GM19395 (cell line): Measurements from ENCODE around the gene F3.
A peak's percentile ranks its signal among the peaks of the same experiment; 100 is the strongest.

Source experiments
- ATAC-seq: cut with Tn5 transposase; IDR thresholded peaks from one replicate; pipeline ENCODE4 v1.9.1; 2021; ENCODE audit warnings: mild to moderate bottlenecking, moderate library complexity; ENCODE audit not compliant: unreplicated experiment

Gene F3

DNA sequence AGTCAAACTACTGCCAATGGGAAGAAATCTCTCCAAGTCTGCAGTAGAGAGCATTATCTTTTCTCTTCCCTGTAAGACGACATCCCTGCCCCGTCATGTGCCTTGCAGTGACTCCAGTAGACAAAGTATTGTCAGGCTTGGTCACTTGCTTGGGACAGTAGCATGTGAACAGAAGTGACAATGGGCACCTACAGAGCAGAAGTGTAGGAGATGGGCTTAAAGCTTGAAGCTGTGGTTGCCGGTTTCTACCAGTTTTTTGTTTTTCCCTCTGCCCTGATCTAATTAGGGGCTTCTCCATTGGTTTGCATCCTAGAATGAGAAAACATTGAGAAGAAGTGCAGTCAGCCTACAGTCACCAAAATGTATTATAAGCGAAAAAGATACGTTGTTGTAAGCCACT is 12.7 kb downstream of the F3 start:
- ATAC-seq: no peak

GRCh38 chr1:94528299-94528698 is 13.3 kb downstream of the F3 start:
- no peak for ATAC-seq

DNA sequence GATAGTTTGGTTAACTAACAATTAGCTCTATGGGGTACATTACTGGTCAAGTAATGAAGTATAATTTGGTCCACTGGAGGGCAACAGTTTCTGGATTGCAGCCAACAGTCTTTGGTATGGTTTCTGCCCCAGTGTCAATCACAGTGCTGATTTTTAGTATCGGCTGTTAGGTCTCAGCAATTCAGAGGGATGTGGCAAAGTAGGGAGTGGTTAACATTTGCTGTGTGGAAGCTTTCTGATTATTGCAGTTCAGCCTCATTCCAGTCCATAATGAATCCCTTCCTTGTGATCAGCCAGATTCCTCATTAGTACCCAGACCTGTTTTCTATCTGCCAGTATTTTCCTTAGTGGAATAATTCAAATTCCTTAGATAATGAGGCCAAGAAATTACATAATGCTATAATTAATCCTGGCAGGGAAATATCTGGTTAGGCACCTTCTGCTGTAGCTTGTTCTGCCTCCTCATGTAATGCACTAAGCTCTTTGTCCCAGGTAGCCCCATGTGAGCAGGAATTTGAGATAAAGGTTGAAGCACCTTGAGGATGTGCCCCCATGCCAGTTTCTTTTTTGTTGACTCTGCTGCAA is 14.0 kb downstream of the F3 start:
- ATAC-seq: no peak

DNA sequence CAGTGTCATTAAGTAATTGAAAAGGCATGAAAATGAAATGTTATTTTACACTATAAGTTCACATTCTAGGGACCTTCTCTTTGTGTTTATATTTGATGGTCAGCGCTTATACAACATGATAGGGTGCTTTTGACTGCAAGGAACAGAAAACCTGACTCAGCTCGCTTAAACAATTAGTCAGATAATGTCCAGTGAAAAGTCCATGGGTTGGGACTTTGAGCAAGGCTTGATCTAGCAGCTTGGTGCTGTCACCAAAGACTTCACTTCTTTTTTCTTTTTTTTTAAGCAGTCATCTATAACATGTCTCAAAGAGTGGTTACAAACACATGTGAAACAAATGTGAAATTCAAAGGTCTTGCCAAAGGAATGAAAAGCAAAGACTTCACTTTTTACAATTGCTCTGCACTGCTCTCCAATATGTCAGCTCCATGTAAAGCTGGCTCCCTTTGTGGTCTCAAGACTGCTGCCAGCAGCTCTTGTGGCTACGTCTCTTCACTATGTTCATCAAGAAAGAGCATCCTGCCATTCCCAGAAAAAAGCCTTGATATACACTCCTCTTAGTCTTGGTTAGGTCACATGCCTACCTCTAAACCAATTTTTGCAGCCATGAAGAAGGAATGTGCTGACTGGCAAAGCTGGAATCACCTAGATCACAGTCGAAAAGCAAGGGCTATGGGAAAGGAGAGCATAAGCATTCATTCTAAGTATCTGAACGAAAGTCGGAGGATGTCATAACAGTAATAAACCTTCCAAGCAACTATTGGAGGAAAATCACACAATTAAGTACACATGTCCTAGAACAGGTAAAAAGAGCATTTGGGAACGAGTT is 15.2 kb downstream of the F3 start:
- ATAC-seq: no peak

- ATAC-seq: no peak
Observed at GRCh38 chr1:94524531-94524930, 17.0 kb downstream of the F3 start.

DNA sequence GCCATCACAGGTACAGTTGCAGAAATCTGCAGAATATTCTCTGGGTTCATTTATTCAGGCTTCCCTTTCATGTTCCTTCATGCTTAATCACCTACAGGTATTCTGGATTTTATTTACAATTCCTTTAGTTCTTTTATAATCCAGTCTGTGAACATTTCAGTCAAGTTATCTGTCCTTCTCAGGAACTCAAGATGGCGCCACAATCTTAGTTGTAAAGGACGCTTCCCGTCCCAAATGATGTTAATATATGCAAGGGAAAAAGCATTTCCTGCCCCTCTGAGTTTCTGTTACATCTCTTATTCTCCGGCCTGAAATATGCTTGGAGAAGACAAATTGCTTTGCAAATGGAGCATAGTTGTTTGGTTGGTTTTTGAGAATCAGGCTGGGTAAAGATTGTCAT is 19.3 kb downstream of the F3 start:
- no peak for ATAC-seq

DNA sequence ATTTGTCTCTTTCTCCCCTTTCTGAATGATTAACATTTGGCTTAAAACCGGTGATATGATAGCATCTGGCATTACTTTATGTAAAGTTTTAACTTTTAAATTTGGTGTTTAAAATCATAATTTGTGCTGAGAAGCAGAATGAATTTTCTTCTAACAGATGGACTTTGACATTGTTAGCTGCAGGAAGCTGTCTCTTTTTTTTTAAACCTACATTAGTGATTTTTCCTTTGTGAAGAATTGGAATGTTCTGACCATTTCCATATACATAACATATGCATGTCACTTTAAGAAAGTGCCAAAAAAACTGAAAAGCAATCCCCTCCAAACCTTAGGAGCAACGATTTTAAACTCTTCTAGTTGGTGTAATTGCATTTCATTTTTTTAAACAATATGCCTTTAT is 22.2 kb downstream of the F3 start:
- ATAC-seq: no peak

GRCh38 chr1:94515296-94515947 is 26.1 kb downstream of the F3 start:
- ATAC-seq: no peak

DNA sequence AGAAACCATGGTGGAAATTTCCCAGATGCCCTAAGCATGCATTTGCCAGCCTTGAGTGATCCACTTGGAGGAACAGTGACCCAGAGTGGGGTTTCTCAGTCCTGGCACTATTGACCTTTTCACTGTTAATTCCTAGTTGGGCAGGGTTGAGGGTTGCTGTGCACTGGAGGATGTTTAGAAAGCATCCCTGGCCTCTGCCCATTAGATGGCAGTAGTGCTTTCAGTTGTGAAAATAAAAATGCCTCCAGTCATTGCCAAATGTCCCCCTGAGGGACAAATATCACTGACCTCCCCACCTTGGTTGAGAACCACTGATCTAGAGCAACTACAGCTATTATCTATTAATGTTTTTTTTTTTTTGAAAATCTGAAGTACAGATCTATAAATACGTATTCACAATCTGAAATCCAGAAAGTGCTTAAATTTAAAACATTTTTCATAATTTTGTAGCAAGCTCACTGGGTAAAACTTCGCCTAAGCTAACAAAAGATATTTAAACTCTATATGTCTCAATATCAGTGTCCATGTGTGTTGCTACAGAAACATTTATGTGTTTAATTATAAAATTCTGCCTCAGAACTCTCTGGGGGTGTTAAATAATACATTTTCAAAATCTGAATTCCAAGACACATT is 27.3 kb downstream of the F3 start:
- ATAC-seq: no peak

- ATAC-seq: no peak
Observed at GRCh38 chr1:94512816-94513215, 28.7 kb downstream of the F3 start.

GRCh38 chr1:94504601-94505000 is 37.0 kb downstream of the F3 start:
- ATAC-seq: no peak

DNA sequence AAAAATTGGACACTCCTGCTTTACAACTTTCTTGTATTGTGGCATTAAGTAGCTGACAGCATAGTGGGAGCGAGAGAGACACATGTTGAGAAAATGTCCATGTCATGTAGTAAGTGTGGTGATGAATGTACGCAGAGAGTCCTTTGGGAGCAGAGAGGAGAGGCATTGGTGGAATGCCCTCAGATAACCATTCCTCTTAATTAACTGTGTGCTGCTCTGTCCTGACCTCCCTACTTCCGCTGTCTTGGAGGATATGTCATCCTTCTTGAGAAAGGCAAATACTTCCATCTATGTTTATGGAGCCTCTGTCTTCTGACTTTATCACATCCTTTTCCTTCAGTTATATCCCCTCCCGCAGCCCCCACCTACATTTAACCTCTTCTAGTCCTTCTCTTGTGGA is 38.4 kb downstream of the F3 start:
- no peak for ATAC-seq

DNA sequence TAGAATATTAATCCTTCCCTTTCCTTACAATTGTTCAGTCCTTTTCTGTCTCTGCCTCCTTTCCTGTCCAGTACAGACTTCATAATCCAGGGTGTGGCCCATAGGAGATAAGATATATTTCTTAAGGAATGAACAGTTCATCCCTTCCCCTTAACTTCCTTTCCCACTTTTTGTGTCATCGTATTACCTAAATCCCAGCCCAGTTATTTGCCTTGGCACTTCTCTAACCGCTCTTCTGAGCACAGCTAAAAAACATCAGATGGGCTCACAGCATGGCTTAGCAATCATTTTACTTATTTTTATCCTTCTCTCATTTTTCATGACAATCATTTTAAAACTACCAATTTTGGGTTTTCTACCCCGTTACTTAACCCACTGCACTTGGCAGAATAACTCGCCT is 39.6 kb downstream of the F3 start:
- no peak for ATAC-seq

DNA sequence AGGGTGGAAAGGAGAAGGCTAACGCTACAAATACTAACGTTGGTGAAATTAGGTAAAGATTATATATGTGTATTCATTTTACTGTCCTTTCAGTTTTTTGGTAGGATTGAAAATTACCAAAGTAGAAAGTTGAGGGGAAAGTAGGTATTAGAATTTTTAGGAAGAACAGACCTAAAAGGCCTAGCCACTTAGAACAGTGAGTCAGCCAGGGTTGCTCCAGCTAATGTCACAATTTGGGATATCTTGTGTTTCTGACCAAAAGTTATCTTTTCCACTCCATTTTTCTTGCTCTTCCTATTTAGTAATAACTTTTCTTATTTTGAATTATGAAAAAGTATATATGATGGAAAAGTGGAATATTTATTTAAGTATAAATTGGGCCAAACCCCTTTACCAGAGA is 40.1 kb downstream of the F3 start:
- no peak for ATAC-seq

DNA sequence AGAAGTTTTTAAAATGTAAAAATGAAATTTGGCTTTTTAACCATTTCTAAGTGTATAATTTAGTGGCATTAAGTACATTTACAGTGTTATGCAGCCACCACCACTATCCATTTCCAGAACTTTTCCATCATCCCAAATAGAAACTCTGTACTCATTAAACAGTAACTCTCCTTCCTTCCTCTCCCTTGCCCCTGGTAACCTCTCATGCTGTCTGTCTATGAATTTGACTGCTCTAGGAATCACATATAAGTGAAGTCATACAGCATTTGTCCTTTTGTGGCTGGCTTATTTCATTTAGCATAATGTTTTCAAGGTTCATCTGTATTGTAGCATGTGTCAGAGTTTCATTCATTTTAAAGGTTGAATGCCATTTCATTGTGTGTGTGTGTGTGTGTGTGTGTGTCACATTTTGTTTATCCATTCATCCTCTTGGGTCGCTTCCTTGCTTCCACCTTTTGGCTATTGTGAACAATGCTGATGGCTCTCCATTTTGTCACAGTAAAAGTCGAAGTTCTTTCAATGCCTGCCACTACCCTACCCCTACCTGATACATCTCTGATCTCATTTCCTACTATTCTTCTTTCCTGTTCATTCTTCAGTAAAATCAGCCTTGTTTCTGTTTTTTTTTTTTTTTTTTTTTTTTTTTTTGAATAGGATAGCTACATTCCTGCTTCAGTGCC is 45.3 kb downstream of the F3 start:
- ATAC-seq: no peak

DNA sequence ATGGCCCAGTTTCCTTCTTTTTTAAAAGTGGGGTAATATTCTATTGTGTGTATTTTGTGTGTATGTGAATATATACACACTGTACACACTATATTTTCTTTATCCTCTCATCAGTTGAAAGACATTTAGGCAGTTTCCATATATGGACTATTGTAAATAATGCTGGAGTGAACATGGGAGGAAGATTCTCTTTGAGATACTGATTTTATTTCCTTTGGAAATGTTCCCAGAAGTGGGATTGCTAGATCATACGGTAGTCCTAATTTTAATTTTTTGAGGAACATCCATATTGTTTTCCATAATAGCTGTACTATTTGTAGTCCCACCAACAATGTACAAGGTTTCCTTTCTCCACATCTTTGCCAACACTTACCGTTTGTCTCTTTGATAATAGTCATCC is 51.0 kb downstream of the F3 start:
- no peak for ATAC-seq

DNA sequence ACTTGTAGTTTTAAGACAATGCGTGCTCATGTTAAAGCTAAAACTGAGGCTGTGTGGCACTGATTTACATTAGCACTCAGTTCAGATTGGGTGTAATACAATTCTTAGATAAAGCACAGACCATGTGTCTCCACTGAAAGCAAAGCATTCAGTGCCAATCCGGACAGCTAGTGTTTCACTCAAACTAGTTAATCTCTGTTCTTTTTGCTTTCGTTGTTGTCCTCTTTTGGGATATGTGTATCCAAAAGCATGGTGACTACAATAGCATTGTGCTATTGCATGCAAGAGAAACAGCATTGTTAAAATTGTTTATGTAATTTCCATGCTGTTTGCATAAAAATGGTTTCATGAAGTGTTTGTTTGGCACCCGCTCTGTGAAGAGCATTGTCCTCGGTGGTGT is 54.6 kb downstream of the F3 start:
- no peak for ATAC-seq

- peak; percentile 94 for ATAC-seq
Observed at GRCh38 chr1:94481473-94481933, 60.1 kb downstream of the F3 start.

- no peak for ATAC-seq
Observed at GRCh38 chr1:94479682-94480081, 61.9 kb downstream of the F3 start.
